ENCODE results near the gene PPEF2. TPM values are rescaled to one million over a fixed set of nuclear protein-coding genes. Genes with fewer than 3 reads are reported as not detected.

PPEF2 gene
- total RNA-seq, 4 donors from 2014 or later: not detected

GRCh38 chr4:75898536-75898935 lies 3.7 kb downstream of the PPEF2 start:
- intact Hi-C loops (cut with DNase I): loop anchor here (10.0 kb wide), 1 partner anchor 166 kb away; no protein-coding TSS in a partner anchor
- no peak for DNase-seq

GRCh38 chr4:75895744-75896314 lies 6.4 kb downstream of the PPEF2 start:
- Histone ChIP-seq H3K36me3 (no peaks in the 10 kb centered on the region), H3K27ac (no peak overlapping the region), H3K9me3 (no peaks in the 10 kb centered on the region), H3K27me3 (no peaks in the 10 kb centered on the region), H3K4me1 (no peaks in the 10 kb centered on the region), H3K4me3 (replicated peaks in 1 of 3) (no peak overlapping the region)
- no peak for DNase-seq
- intact Hi-C loops (cut with DNase I): loop anchor here (10.0 kb wide), 1 partner anchor 169 kb away; no protein-coding TSS in a partner anchor
- 49 to 53% methylated on average over 4 of the region's 4 CpGs for WGBS, 2 donors
- TF ChIP-seq POLR2A (IDR thresholded peaks at IDR 0.05) (no peak), CTCF (IDR thresholded peaks at IDR 0.05) (peak; percentile 31 to 74 (median 50))

More at GRCh38 chr4:75898536-75898935, 3.7 kb downstream of the PPEF2 start:
- Histone ChIP-seq H3K9me3 (no peaks in the 10 kb centered on the region), H3K27ac (no peak overlapping the region), H3K36me3 (no peaks in the 10 kb centered on the region), H3K4me3 (replicated peaks in 1 of 3) (no peak overlapping the region), H3K27me3 (no peaks in the 10 kb centered on the region), H3K4me1 (no peaks in the 10 kb centered on the region)
- TF ChIP-seq CTCF (IDR thresholded peaks at IDR 0.05) (no peak), POLR2A (IDR thresholded peaks at IDR 0.05) (no peak)

DNA sequence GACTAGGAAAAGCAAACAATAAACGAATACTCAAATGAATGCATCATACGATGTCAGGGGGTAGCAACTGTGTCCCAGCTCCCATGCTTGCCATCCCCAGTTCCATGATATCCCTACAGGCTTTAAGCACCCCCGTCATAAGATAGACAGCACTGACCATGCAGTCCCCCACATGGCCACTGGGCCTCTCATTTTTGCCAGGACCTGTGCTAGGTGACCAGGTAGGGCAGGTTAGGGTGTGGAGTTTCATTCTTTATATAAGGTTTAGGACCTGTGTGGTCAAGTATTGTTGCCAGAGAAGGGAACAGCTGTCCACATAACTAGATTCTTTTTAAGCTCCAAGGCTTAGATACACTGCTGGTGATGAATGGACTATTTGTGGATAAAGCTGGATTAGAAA lies 9.7 kb downstream of the PPEF2 start:
- Histone ChIP-seq H3K27ac (no peak overlapping the region), H3K4me1 (no peaks in the 10 kb centered on the region), H3K27me3 (no peaks in the 10 kb centered on the region), H3K4me3 (replicated peaks in 1 of 3) (no peak overlapping the region), H3K9me3 (no peaks in the 10 kb centered on the region), H3K36me3 (no peaks in the 10 kb centered on the region)
- intact Hi-C loops (cut with DNase I): loop anchor here (10.0 kb wide), 1 partner anchor 172 kb away; no protein-coding TSS in a partner anchor
- DNase-seq: no peak
- 81 to 84% methylated on average over 3 of the region's 3 CpGs for WGBS, 2 donors
- TF ChIP-seq CTCF (IDR thresholded peaks at IDR 0.05) (peak in 1 of 6 experiments; percentile 8), POLR2A (IDR thresholded peaks at IDR 0.05) (no peak)

DNA sequence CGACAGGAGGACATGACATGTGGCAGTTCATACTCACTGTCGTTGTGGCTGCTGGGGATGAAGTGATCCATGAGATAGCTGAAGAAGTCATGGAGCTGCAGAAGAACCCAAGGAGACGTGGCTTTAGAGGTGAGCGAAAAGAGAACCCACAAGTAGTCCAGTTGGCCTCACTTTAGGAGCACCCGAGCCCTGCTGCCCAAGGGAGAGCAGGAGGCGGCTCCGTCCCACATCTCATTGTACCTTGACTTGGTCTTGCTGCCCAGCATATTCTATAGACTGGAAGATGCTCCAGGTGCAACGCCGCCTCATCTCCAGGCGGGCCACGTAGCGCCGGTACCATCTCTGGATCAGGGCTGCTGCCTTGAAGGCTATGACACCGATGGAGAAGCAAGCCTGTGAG lies 10.6 kb downstream of the PPEF2 start:
- intact Hi-C loops (cut with DNase I): loop anchor here (10.0 kb wide), 1 partner anchor 173 kb away; no protein-coding TSS in a partner anchor
- DNase-seq: no peak
- no peaks in the 10 kb centered on the region for H3K9me3 ChIP-seq
- no peak for TF ChIP-seq POLR2A (IDR thresholded peaks at IDR 0.05)
- TF ChIP-seq CTCF (IDR thresholded peaks at IDR 0.05): no peak
- H3K36me3 ChIP-seq: no peaks in the 10 kb centered on the region
- H3K4me3 ChIP-seq (replicated peaks in 1 of 3): no peak overlapping the region
- no peaks in the 10 kb centered on the region for H3K27me3 ChIP-seq
- no peak overlapping the region for H3K27ac ChIP-seq
- WGBS, 2 donors: 92% methylated on average over 14 of the region's 14 CpGs
- no peaks in the 10 kb centered on the region for H3K4me1 ChIP-seq

DNA sequence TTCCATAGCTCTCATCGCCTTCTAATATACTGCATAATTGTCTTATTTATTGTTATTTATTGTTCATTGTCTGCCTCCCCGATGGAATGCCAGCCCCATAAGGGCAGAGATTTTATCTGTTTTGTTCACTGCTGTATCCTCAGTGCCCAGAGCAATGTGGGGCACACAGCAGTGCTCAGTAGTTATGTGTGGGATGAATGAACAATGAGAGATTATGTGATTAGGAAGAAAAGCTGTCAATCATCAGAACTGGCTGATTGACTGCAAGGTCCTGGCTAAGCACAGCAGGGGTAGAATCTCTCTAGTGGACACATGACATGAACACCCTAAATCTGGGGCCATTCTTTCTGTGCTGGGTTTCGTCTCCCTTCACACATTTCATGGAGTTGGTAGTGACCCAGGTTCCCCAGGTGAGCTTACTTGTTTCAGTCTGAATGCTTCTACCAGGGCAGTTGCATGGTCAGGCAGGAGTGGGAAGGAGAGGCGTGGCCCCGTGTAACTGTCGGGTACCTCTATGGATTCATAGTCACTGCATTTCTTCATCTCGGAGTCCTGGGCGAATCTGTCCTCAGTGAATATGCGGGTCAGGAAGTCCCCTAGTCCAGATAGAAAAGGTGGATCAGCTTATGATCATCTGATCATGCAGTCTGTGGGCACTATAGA lies 12.6 kb downstream of the PPEF2 start:
- Histone ChIP-seq H3K4me1 (no peaks in the 10 kb centered on the region), H3K27ac (no peak overlapping the region), H3K27me3 (no peaks in the 10 kb centered on the region), H3K4me3 (replicated peaks in 1 of 3) (no peak overlapping the region), H3K9me3 (no peaks in the 10 kb centered on the region), H3K36me3 (no peaks in the 10 kb centered on the region)
- intact Hi-C loops (cut with DNase I): loop anchor here (10.0 kb wide), 1 partner anchor 175 kb away; no protein-coding TSS in a partner anchor
- TF ChIP-seq CTCF (IDR thresholded peaks at IDR 0.05) (no peak), POLR2A (IDR thresholded peaks at IDR 0.05) (no peak)
- no peak for DNase-seq
- WGBS, 2 donors: 93 to 94% methylated on average over 9 of the region's 9 CpGs

Measured in thyroid gland (tissue), 4 donors.